Body of pancreas (tissue), 4 donors: ENCODE results near the gene LTBP4. TPM values are rescaled to one million over a fixed set of nuclear protein-coding genes. Genes with fewer than 3 reads are reported as not detected.
A peak's percentile ranks its signal among the peaks of the same experiment; 100 is the strongest.

Experiments used
- ATAC-seq: fragments of 150-250 bp; one replicate; pipeline ENCODE4 v1.9.1; 2016
- DNase-seq, 4 donors: peaks; one replicate each; pipeline ENCODE4 v3.0.0-alpha.2; 2019
- H3K27ac ChIP-seq, 4 donors: fragments of 200-600 bp; sonication (generic); 1 replicate in 3 of 4; 2 replicates in 1 of 4; pipeline versions ENCODE4 v1.5.1 to v1.6.1; 2016 to 2019; ENCODE audit warnings: mild to moderate bottlenecking in 1 of 4, mixed read lengths in 1 of 4, moderate library complexity in 1 of 4
- H3K27me3 ChIP-seq, 2 donors: fragments of 200-600 bp; sonication (generic); one replicate each; pipeline ENCODE4 v1.6.0; 2016; ENCODE audit warnings: mild to moderate bottlenecking in 1 of 2
- H3K36me3 ChIP-seq, 2 donors: fragments of 200-600 bp; sonication (generic); replicated peaks in 1 of 2; 2 replicates each; pipeline ENCODE4 v1.5.1; 2016; ENCODE audit warnings: low read depth in 2 of 2; ENCODE audit not compliant: insufficient read depth in 1 of 2
- H3K4me1 ChIP-seq: fragments of 200-600 bp; sonication (generic); one replicate; pipeline ENCODE4 v1.6.0; 2016
- H3K4me3 ChIP-seq, 2 donors: fragments of 200-600 bp; sonication (generic); 1 replicate in 1 of 2; 2 replicates in 1 of 2; pipeline ENCODE4 v1.5.1; 2016 to 2019
- H3K9me3 ChIP-seq, 3 donors: fragments of 200-600 bp; sonication (generic); 1 replicate in 2 of 3; 2 replicates in 1 of 3; pipeline ENCODE4 v1.5.1; 2016
- POLR2A ChIP-seq, 3 donors: fragments of 450-650 bp; IDR thresholded peaks; one replicate each; pipeline ENCODE4 v1.6.1; 2016; ENCODE audit warnings: antibody characterized with exemption in 3 of 3, mild to moderate bottlenecking in 2 of 3
- WGBS, 2 donors: methylation state at CpG; one replicate each; pipeline ENCODE4 v1.1.5; 2017; 5-methylcytosine and 5-hydroxymethylcytosine counted together
- intact Hi-C: fragments of 100-400 bp; cut with DNase I; formaldehyde crosslinking; loops from one replicate; pipeline ENCODE4 v1.15.1; 2023
- total RNA-seq, 2 donors: library from RNA; depleted of rRNA; stranded (reverse); fragments of >200 nt; gene quantifications; one replicate each; pipeline ENCODE4 v1.1.0, GENCODE V29; 2016
- TF ChIP-seq, protein P1 (sequence below), 7 experiments: fragments of 450-650 bp in 4 of 7; fragments of 200-600 bp in 3 of 7; sonication (generic) in 3 of 7; IDR thresholded peaks; one replicate each; pipeline ENCODE4 v1.5.1; 2016 to 2019; ENCODE audit warnings: antibody characterized with exemption in 7 of 7

LTBP4 gene
- total RNA-seq, 2 donors from 2014 or later = 45.1 to 195 TPM

GRCh38 chr19:40576151-40576584, 25.0 kb upstream of the LTBP4 start:
- intact Hi-C loops = no loop called here
- peaks cover 4 to 6% of the 10 kb centered on the region in 2 donors for H3K36me3 ChIP-seq
- H3K27me3 ChIP-seq = no peaks in the 10 kb centered on the region
- 1 to 5% methylated on average over 16 to 22 of the region's 22 CpGs for WGBS, 2 donors
- no peaks in the 10 kb centered on the region for H3K9me3 ChIP-seq
- ATAC-seq (peak; percentile 7), DNase-seq (no peak)
- H3K27ac ChIP-seq = peak overlapping the region in 1 of 4 donors; percentile 72
- H3K4me3 ChIP-seq = peak overlapping the region; percentile 79 to 80
- H3K4me1 ChIP-seq = peaks cover 19% of the 10 kb centered on the region
- TF ChIP-seq, protein P1, sequence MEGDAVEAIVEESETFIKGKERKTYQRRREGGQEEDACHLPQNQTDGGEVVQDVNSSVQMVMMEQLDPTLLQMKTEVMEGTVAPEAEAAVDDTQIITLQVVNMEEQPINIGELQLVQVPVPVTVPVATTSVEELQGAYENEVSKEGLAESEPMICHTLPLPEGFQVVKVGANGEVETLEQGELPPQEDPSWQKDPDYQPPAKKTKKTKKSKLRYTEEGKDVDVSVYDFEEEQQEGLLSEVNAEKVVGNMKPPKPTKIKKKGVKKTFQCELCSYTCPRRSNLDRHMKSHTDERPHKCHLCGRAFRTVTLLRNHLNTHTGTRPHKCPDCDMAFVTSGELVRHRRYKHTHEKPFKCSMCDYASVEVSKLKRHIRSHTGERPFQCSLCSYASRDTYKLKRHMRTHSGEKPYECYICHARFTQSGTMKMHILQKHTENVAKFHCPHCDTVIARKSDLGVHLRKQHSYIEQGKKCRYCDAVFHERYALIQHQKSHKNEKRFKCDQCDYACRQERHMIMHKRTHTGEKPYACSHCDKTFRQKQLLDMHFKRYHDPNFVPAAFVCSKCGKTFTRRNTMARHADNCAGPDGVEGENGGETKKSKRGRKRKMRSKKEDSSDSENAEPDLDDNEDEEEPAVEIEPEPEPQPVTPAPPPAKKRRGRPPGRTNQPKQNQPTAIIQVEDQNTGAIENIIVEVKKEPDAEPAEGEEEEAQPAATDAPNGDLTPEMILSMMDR (IDR thresholded peaks at IDR 0.05) = no peak
- no peak for TF ChIP-seq POLR2A (IDR thresholded peaks at IDR 0.05)

- WGBS, 2 donors = 0 to 1% methylated on average over 34 to 53 of the region's 55 CpGs
- Histone ChIP-seq H3K27ac (peak within 1 kb of the TSS; percentile 66 to 83 (median 72)), H3K4me3 (peak within 1 kb of the TSS; percentile 79 to 80), H3K4me1 (peaks cover 19% of the 10 kb centered on the region), H3K36me3 (peaks cover 6 to 7% of the 10 kb centered on the region in 2 donors), H3K9me3 (no peaks in the 10 kb centered on the region), H3K27me3 (no peaks in the 10 kb centered on the region)
- ATAC-seq = peak; percentile 100
- intact Hi-C loops = no loop called here
- TF ChIP-seq, protein P1 (IDR thresholded peaks at IDR 0.05) = no peak
- peak; percentile 33 to 76 (median 71) for TF ChIP-seq POLR2A (IDR thresholded peaks at IDR 0.05)
- peak; percentile 95 to 96 (median 95) for DNase-seq
These were observed 24.4 kb upstream of the LTBP4 start, which contains the start of gene SHKBP1 for GRCh38 chr19:40576585-40577451. TSS of gene SHKBP1 (plus strand) at chr19:40576873. CDS start at chr19:40576900, 27 bp downstream.

GRCh38 chr19:40578442-40578908, 22.7 kb upstream of the LTBP4 start:
- ATAC-seq (no peak), DNase-seq (peak in 1 of 4 donors; percentile 46)

DNA sequence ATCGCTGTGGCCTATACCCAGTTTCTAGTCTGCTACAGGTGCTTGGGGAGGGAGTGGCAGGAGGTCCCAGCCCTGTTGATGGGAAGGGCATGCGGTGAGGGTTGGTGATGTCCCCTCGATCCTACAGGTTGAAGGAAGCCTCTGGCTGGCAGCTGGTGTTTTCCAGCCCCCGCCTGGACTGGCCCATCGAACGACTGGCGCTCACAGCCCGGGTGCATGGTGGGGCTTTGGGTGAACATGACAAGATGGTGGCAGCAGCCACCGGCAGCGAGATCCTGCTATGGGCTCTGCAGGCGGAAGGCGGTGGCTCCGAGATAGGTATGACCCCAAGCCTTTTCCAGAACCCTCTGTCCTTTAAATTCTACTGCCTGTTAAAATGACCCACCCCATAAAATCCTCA, 20.6 kb upstream of the LTBP4 start:
- Histone ChIP-seq H3K4me1 (peaks cover 19% of the 10 kb centered on the region), H3K36me3 (peaks cover 6 to 8% of the 10 kb centered on the region in 2 donors), H3K9me3 (no peaks in the 10 kb centered on the region), H3K4me3 (no peak overlapping the region), H3K27ac (no peak overlapping the region), H3K27me3 (no peaks in the 10 kb centered on the region)
- no peak for DNase-seq
- WGBS, 2 donors = 92 to 98% methylated on average over 10 to 13 of the region's 13 CpGs
- no peak for ATAC-seq
- intact Hi-C loops = no loop called here
- TF ChIP-seq, protein P1 (IDR thresholded peaks at IDR 0.05) = no peak
- TF ChIP-seq POLR2A (IDR thresholded peaks at IDR 0.05) = no peak

More at GRCh38 chr19:40578442-40578908, 22.7 kb upstream of the LTBP4 start:
- no peaks in the 10 kb centered on the region for H3K27me3 ChIP-seq
- H3K4me3 ChIP-seq = no peak overlapping the region
- 87 to 88% methylated on average over 12 of the region's 12 CpGs for WGBS, 2 donors
- no peak for TF ChIP-seq POLR2A (IDR thresholded peaks at IDR 0.05)
- TF ChIP-seq, protein P1 (IDR thresholded peaks at IDR 0.05) = no peak
- no peak overlapping the region for H3K27ac ChIP-seq
- no peaks in the 10 kb centered on the region for H3K9me3 ChIP-seq
- H3K36me3 ChIP-seq = peaks cover 6 to 8% of the 10 kb centered on the region in 2 donors
- peaks cover 19% of the 10 kb centered on the region for H3K4me1 ChIP-seq
- intact Hi-C loops = no loop called here
